Activated T-helper 1 cell treated with anti-CD3 and anti-CD28 coated beads, Interleukin-2, amount 50 U/mL, for 16 hours (primary cell): Measurements from ENCODE around the gene ZFTA.
"Not testable (repeated sequence)": the region's sequence is repeated elsewhere in the genome, so short reads cannot be mapped to it uniquely, and the experiment has no call there.

Experiments
- DNase-seq, 2 donors: peaks; one replicate each; pipeline ENCODE4 v3.0.0-alpha.2; 2020; ENCODE audit warnings: low read depth in 1 of 2, low spot score in 1 of 2

The ZFTA gene

DNA sequence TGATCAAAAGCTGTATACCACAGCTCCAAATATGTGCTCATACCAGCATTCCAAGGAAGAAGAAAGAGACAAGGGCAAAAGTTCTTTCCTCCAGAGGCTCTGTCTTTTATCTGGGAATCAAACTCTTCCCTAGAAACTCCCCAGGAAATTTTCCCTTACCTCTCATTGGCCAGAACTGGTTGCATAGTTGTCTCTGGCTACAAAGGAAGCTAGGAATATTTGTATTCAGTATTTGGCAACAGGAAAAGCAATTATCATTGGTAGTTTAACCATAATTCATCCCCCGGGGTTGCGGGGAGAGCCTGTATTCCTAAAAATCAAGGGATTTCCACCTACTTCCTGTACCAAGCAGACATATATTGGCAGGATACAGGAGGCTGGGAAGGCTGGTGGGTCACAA lies 10.5 kb upstream of the ZFTA start:
- no peak for DNase-seq

DNA sequence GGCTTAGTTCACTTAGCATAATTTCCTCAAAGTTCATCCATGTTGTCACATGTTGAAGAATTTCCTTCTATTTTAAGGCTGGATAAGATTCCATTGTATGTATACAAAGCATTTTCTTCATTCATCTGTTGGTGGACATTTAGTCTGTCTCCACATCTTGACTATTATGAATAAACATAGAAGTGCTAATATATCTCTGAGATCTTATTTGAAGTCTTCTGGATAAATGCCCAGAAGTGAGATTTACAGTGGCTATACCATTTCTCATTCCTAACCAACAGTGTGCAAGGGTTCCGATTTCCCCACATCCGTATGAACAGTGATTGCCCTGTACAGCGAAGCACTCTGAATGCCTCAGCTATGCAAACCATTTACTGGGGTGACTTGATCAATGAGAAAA lies 6.6 kb upstream of the ZFTA start:
- no peak for DNase-seq

DNA sequence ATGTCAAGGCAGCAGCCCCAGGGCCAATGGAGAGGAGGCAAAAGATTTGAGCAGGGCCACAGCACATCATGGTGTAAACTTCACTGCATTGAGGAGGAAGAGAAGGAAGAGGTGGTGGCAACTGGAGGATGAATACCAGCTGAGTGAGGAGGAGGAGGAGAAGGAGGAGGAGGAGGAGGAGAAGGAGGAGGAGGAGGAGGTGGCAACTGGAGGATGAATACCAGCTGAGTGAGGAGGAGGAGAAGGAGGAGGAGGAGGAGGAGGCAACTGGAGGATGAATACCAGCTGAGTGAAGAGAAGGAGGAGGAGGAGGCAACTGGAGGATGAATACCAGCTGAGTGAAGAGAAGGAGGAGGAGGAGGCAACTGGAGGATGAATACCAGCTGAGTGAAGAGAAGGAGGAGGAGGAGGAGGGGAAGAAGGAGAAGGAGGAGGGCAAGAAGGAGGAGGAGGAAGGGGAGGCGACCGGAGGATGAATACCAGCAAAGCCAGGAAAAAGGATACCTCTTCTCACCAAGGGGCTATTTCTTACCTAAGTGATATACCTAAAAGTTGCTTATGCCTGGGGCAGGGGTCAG lies 3.3 kb upstream of the ZFTA start:
- DNase-seq, result not testable (repeated sequence)

DNA sequence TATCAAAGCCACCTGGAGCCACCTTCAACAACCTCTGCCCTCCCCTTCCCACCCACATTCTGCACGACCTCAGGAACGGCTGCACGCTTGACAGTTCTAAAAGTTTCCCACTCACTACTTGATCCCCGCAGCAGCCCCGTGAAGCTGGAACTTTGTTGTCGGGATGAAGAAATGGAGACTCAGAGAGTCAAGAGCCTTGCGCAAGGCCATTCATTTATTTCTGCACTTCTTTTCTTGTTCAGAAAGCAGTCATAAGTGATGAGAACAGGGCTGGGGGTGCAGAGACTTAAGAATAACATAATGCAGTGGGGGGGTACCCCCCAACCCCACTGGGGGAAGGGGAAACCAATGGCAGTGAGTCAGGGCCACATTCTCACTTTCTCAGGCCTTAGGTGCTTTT lies 2.2 kb upstream of the ZFTA start:
- DNase-seq, result no peak

GRCh38 chr11:63769714-63770455 lies 1.3 kb upstream of the ZFTA start:
- DNase-seq, result no peak

GRCh38 chr11:63769042-63769713 lies 603 bp upstream of the ZFTA start:
- peak in 1 of 2 donors; percentile 10 for DNase-seq

GRCh38 chr11:63767565-63768236 lies 874 bp downstream of the ZFTA start:
- no peak for DNase-seq

GRCh38 chr11:63767267-63767564 lies 1.4 kb downstream of the ZFTA start:
- no peak for DNase-seq

DNA sequence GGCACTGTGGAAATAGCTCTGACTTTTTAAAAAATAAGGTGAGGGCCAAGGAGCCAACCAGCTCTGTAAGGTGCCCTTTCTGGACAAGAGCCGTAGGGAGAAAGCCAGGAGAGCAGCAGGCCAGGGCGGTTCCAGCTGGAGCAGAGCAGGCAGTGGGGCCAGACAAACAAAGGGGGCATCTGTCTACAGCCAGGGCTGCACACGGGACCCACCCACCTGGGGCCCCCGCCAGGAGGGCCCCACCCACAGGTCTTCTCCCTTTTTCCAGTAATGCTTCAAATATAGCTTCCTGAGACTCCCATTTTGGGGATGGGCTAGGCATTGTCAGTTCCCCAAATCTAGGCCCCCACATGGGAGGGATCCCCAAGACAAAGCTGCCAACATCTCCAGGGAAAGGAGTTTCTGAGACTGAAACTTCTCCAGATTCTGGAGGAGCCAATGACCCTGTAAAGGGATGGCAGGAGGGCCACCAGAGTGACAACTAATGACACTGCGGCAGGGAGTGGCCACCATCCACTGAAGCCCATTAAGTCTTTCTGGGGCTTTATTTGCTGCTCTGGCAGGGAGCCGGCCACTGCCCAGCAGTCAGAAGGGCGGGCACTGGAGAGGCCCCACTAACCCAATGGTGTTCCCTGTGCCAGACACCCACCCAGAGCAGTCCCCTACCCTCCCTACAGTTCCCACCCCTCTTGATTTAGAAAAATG lies 1.9 kb downstream of the ZFTA start:
- no peak for DNase-seq

GRCh38 chr11:63765688-63766241 lies 2.8 kb downstream of the ZFTA start:
- no peak for DNase-seq

- DNase-seq, result no peak
These were observed 3.6 kb downstream of the ZFTA start for GRCh38 chr11:63764679-63765647.

- no peak for DNase-seq
These were observed 4.3 kb downstream of the ZFTA start for GRCh38 chr11:63764340-63764678.

- DNase-seq, result no peak
These were observed 4.9 kb downstream of the ZFTA start for GRCh38 chr11:63763496-63764339.

- DNase-seq, result no peak
These were observed 5.7 kb downstream of the ZFTA start for GRCh38 chr11:63762654-63763495.

DNA sequence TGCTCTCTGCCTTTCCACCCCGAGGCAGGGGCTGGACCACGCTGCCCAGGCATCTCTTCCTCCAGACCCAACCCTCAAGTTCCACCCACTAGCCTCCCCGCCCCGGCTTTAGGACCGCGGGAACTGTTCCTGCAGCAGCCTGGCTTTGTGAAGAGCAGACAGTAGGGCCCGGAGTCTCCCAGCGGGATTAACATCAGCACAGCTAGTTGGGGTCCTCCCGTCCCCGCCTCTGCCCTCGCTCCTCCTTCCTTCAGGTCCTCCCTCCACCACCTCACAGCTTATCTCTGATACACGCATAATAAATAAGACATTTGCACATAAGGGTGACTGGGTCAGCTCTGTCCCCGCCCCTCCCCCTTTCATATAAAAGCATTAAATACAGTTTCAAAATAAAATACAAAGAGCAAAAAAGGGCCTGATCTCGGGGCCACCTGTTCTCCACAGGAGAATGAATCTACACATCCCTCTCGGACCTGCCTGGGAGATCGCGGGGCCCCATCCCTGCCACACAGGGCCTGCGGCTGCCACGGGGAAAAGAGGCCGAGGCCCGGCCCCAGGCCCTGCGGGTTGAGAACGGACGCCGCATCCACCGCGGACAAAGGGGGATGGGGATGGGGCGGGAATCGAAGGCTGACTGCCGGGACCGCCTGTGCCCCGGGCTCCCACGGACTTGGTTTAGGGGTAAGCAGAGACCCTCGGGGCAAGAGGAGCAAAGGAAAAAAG lies 6.5 kb downstream of the ZFTA start:
- DNase-seq, result no peak

DNA sequence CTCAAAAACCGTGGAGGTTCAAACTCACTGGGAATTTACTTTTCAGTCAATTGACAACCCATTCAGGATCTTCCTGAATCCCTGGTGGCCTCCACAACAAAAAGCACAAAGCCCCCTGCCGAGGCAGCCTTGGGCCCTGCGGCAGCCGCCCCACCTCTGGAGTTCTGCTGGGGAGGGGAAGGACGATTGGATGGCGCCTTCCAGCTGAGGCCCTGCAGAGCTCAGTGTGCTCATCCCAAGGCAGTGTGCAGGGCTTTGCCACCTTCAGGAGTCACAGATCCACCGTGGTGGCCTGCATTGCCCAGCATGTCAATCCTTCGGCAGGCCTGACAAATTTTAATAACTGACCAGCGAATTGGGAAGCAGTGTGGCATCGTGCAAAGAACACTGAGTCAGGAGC lies 7.4 kb downstream of the ZFTA start:
- DNase-seq, result no peak

DNA sequence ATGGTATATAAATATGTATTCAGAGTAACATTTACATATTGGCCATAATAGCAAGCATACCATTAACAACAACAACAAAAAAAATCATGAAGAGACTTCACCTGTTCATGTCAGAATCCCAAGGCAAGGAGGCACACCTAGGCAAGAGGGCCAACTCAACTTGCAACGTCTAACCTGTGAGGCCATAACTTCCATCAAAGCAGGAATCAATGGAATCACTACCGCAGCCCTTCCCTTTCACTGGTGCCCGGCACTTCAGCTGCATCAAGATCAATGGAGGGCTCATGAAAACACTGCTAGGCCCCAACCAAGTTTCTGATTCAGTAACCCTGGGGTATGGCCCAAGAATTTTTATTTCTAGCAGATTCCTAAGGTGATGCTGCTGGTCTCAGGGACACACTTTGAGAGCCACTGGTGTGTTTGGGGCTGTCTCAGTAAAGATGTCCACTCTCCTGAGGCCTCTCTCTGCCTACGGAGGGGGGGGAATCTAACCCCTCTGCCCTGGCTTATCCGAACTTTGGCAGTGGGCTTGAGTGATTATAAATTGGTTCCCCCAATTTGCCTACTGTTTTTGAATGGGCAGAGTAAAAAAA lies 8.0 kb downstream of the ZFTA start:
- DNase-seq, result no peak
